GF-D8 (cell line): ENCODE measurements around the gene YOD1.

Experiments used
- DNase-seq: peaks from one replicate; lab custom pipeline; 2025; lab: John Stamatoyannopoulos, UW

YOD1 gene

GRCh38 chr1:207006914-207007313, 44.1 kb downstream of the YOD1 start:
- no peak for DNase-seq

GRCh38 chr1:207006083-207006482, 44.9 kb downstream of the YOD1 start:
- no peak for DNase-seq

GRCh38 chr1:207004931-207005830, 45.8 kb downstream of the YOD1 start:
- DNase-seq = no peak

- DNase-seq = no peak
Observed at GRCh38 chr1:207003210-207003609, 47.8 kb downstream of the YOD1 start.

- DNase-seq = no peak
Observed at GRCh38 chr1:207002724-207003146, 48.3 kb downstream of the YOD1 start.

- DNase-seq = no peak
Observed at GRCh38 chr1:207001492-207002245, 49.3 kb downstream of the YOD1 start.

GRCh38 chr1:207000651-207001291, 50.2 kb downstream of the YOD1 start:
- DNase-seq = no peak

- no peak for DNase-seq
Observed at GRCh38 chr1:206998816-206999215, 52.2 kb downstream of the YOD1 start.
